CD4-positive, alpha-beta T cell treated with Interleukin-15 for 4 hours (primary cell): ENCODE measurements around the gene ST6GALNAC4.
"Not testable (repeated sequence)": the region's sequence is repeated elsewhere in the genome, so short reads cannot be mapped to it uniquely, and the experiment has no call there.

Experiments used
- DNase-seq: peaks from one replicate; pipeline ENCODE4 v3.0.0-alpha.2; 2020; ENCODE audit warnings: low spot score

The ST6GALNAC4 gene

GRCh38 chr9:127870153-127870491 is 46.7 kb downstream of the ST6GALNAC4 start:
- DNase-seq: not testable (repeated sequence)

DNA sequence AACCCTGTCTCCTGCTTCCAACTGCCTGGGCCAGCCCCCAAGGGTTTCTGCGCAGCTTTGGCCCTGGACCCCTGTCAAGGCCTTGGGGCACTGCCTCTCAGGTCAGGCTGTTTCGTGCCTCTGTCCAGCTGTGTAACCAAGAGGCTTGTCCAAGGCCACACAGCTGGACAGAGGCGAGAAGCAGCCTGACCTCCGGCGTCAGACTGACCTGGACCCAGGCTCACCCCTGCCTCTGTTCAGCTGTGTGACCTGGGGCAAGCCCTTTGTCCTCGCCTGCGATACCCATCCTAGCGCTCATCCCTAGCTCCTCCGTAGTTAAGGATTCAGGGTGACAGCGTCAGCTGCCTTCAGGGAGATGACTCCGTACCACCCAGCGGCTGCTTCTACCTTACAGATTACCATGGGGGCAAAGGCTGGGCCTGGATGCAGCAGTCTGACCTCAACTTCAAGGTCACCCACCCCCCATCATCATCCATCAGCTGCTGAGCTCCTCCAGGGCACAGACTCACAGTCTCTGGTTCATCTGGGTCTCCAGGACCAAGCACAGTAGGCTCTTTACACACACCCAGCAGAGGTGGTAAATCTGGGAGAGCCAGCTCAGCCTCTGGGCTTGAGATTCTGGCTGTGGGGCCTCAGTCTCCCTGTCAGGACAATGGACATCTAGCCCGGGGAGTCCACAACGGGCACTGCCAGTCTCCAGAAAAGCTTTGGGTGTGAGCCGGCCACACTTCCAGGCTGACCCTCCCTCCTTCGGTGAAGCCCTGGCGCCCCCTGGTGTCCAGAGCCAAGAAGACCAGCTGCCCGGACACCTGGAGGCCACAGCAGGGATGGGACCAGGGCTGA is 47.3 kb downstream of the ST6GALNAC4 start:
- DNase-seq: peak; percentile 83

DNA sequence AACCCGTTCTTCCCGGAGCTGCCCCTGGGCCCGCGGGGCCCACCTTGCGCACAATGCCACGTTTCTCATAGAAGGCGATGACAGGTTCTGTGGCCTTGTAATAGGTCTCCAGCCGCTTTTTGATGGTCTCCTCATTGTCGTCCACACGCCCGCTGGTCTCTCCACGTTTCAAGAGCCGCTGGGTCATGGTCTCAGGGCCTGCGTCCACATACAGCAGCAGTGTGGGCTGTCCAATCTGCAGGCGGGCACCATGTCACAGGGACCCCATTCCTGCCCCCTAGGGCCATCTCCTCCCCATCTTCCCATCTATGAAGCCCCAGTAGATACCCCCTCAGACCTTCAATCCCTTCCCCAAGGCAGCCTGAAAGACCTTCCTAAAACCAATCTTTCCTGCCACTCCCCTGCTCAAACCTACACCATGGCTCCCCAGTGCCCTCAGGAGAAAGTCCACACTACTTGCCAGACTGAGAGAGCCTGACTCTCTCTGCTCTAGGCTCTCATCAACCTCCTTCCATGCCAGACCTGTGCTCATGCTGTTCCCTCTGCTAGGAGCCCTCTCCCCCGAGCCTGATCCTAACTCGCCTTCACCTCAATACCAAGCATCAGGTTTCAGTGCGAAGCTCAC is 48.5 kb downstream of the ST6GALNAC4 start:
- DNase-seq: no peak

- DNase-seq: no peak
Observed at GRCh38 chr9:127867356-127868277, 49.2 kb downstream of the ST6GALNAC4 start.

DNA sequence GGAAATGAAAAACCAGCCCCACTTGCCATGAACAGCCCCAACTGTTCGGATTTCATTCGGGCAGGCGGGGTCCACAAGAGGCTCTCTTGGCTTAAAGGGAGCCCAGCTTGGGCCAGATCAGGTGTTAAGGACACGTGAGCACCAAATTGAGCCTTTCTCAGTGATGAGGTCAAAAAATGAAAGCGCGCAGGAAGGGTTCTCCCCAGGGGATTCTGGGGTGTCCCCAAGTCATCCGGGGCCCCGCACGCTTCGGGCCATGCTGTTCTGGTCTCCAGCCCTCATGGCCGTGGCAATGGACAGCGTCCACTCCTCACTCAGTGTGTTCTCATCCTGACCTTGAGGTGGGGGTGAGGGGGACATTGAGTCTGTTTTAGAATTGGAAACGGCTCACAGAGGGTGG is 50.3 kb downstream of the ST6GALNAC4 start:
- no peak for DNase-seq

- DNase-seq: peak; percentile 14
Observed at GRCh38 chr9:127865645-127866464, 51.0 kb downstream of the ST6GALNAC4 start.

DNA sequence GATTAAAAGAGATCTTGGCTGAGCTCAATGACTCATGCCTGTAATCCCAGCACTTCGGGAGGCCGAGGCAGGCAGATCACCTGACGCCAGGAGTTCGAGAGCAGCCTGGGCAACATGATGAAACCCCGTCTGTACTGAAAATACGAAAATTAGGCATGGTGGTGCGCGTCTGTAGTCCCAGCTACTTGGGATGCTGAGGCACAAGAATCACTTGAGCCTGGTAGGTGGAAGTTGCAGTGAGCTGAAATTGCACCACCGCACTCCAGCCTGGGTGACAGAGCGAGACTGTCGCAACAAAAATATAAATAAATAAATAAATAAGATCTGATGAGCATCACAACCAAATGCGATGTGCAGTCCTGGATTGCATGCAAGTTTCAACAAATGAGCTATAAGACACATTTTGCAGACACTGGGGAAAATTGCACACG is 53.6 kb downstream of the ST6GALNAC4 start:
- DNase-seq: no peak

- DNase-seq: peak; percentile 40
Observed at GRCh38 chr9:127862075-127863011, 54.5 kb downstream of the ST6GALNAC4 start.

- DNase-seq: no peak
Observed at GRCh38 chr9:127860779-127861178, 56.1 kb downstream of the ST6GALNAC4 start.

- DNase-seq: no peak
Observed at GRCh38 chr9:127860260-127860659, 56.6 kb downstream of the ST6GALNAC4 start.

DNA sequence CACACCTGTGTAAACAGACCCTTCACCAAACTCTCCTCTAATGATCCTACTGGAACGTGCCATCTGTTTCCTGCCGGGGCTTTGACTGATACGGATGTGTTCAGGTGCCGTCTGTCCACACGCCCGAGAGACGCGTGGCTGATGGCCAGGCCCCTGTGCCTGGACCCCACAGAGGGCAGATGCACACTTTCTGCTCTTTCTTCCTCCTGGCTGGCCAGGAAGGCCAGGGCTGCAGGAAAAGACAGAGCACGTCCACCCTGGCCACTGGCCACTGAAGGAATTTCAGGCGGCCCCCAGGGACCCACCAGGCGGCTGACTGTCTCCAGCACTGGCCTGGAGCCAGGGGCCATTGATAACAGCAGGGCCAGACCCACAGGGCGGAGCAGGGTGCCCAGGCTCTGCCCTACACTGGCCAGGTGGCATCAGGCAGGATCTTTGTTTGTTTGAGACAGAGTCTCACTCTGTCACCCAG is 58.8 kb downstream of the ST6GALNAC4 start:
- DNase-seq: no peak
